Measurements from ENCODE around the gene TFPI. TPM values are rescaled to one million over a fixed set of nuclear protein-coding genes. Genes with fewer than 3 reads are reported as not detected.

The TFPI gene
- total and polyA plus RNA-seq, 4 experiments from 2014 or later, result not detected

- no peak overlapping the region for H3K4me3 Mint-ChIP-seq
- CTCF ChIA-PET (ENCODE audit: partially characterized antibody), result no interaction called here
- H3K27ac ChIP-seq (ENCODE audit: low read depth, low read length), result no peak overlapping the region
- POLR2A ChIA-PET (ENCODE audit: partially characterized antibody), result no interaction called here
- no peak overlapping the region for H3K4me3 ChIP-seq (ENCODE audit: low read length in 2 of 2)
- H3K36me3 Mint-ChIP-seq, result no peaks in the 10 kb centered on the region
- H3K27me3 ChIP-seq (ENCODE audit: insufficient read depth, low read length), result no peaks in the 10 kb centered on the region
- no peak overlapping the region for H3K27ac Mint-ChIP-seq
- no peaks in the 10 kb centered on the region for H3K9me3 ChIP-seq (ENCODE audit: control insufficient read depth in 1 of 2, low read length in 2 of 2)
- H3K4me1 ChIP-seq (ENCODE audit: insufficient read depth, low read length), result no peaks in the 10 kb centered on the region
- no peaks in the 10 kb centered on the region for H3K36me3 ChIP-seq (ENCODE audit: insufficient read depth, low read length)
- peaks cover 0 to 2% (median 0%) of the 10 kb centered on the region in 8 donors for H3K9me3 Mint-ChIP-seq
- intact Hi-C loops (cut with micrococcal nuclease), result no loop called here
- peaks cover 0 to 4% (median 1%) of the 10 kb centered on the region in 4 donors for H3K4me1 Mint-ChIP-seq
- no peaks in the 10 kb centered on the region for H3K27me3 Mint-ChIP-seq
- DNase-seq, result no peak
Measured at GRCh38 chr2:187446711-187447110, 107.5 kb downstream of the TFPI start.

GRCh38 chr2:187445051-187445450, 109.2 kb downstream of the TFPI start:
- CTCF ChIA-PET (ENCODE audit: partially characterized antibody), result no interaction called here

GRCh38 chr2:187442778-187443177, 111.5 kb downstream of the TFPI start:
- Histone ChIP-seq H3K27ac (ENCODE audit: low read depth, low read length) (no peak overlapping the region), H3K4me1 (ENCODE audit: insufficient read depth, low read length) (no peaks in the 10 kb centered on the region), H3K4me3 (ENCODE audit: low read length in 2 of 2) (no peak overlapping the region), H3K27me3 (ENCODE audit: insufficient read depth, low read length) (no peaks in the 10 kb centered on the region), H3K36me3 (ENCODE audit: insufficient read depth, low read length) (no peaks in the 10 kb centered on the region), H3K9me3 (ENCODE audit: control insufficient read depth in 1 of 2, low read length in 2 of 2) (no peaks in the 10 kb centered on the region)
- POLR2A ChIA-PET (ENCODE audit: partially characterized antibody), result no interaction called here
- intact Hi-C loops (cut with micrococcal nuclease), result no loop called here
- no peaks in the 10 kb centered on the region for H3K36me3 Mint-ChIP-seq
- DNase-seq, result no peak
- H3K27ac Mint-ChIP-seq, result no peak overlapping the region
- CTCF ChIA-PET (ENCODE audit: partially characterized antibody), result no interaction called here
- no peak overlapping the region for H3K4me3 Mint-ChIP-seq
- H3K9me3 Mint-ChIP-seq, result no peaks in the 10 kb centered on the region
- no peaks in the 10 kb centered on the region for H3K27me3 Mint-ChIP-seq
- H3K4me1 Mint-ChIP-seq, result no peaks in the 10 kb centered on the region

More at GRCh38 chr2:187445051-187445450, 109.2 kb downstream of the TFPI start:
- no peak for DNase-seq
- Mint-ChIP-seq H3K4me1 (peaks cover 0 to 4% (median 1%) of the 10 kb centered on the region in 4 donors), H3K27ac (no peak overlapping the region), H3K9me3 (no peaks in the 10 kb centered on the region), H3K27me3 (no peaks in the 10 kb centered on the region), H3K4me3 (no peak overlapping the region), H3K36me3 (no peaks in the 10 kb centered on the region)
- Histone ChIP-seq H3K4me1 (ENCODE audit: insufficient read depth, low read length) (no peaks in the 10 kb centered on the region), H3K27me3 (ENCODE audit: insufficient read depth, low read length) (no peaks in the 10 kb centered on the region), H3K36me3 (ENCODE audit: insufficient read depth, low read length) (no peaks in the 10 kb centered on the region), H3K4me3 (ENCODE audit: low read length in 2 of 2) (no peak overlapping the region), H3K9me3 (ENCODE audit: control insufficient read depth in 1 of 2, low read length in 2 of 2) (no peaks in the 10 kb centered on the region), H3K27ac (ENCODE audit: low read depth, low read length) (no peak overlapping the region)
- POLR2A ChIA-PET (ENCODE audit: partially characterized antibody), result no interaction called here
- intact Hi-C loops (cut with micrococcal nuclease), result no loop called here

- CTCF ChIA-PET (ENCODE audit: partially characterized antibody), result no interaction called here
Measured at GRCh38 chr2:187442378-187442777, 111.9 kb downstream of the TFPI start.

GRCh38 chr2:187440101-187440675, 114.0 kb downstream of the TFPI start:
- Histone ChIP-seq H3K4me3 (ENCODE audit: low read length in 2 of 2) (no peak overlapping the region), H3K36me3 (ENCODE audit: insufficient read depth, low read length) (no peaks in the 10 kb centered on the region), H3K27ac (ENCODE audit: low read depth, low read length) (no peak overlapping the region), H3K27me3 (ENCODE audit: insufficient read depth, low read length) (no peaks in the 10 kb centered on the region), H3K4me1 (ENCODE audit: insufficient read depth, low read length) (no peaks in the 10 kb centered on the region), H3K9me3 (ENCODE audit: control insufficient read depth in 1 of 2, low read length in 2 of 2) (no peaks in the 10 kb centered on the region)
- POLR2A ChIA-PET (ENCODE audit: partially characterized antibody), result no interaction called here
- intact Hi-C loops (cut with micrococcal nuclease), result no loop called here
- Mint-ChIP-seq H3K36me3 (no peaks in the 10 kb centered on the region), H3K27me3 (no peaks in the 10 kb centered on the region), H3K9me3 (peaks cover 0 to 2% (median 0%) of the 10 kb centered on the region in 8 donors), H3K27ac (no peak overlapping the region), H3K4me3 (no peak overlapping the region), H3K4me1 (no peaks in the 10 kb centered on the region)
- CTCF ChIA-PET (ENCODE audit: partially characterized antibody), result no interaction called here
- DNase-seq, result no peak

More at GRCh38 chr2:187442378-187442777, 111.9 kb downstream of the TFPI start:
- Histone ChIP-seq H3K27ac (ENCODE audit: low read depth, low read length) (no peak overlapping the region), H3K9me3 (ENCODE audit: control insufficient read depth in 1 of 2, low read length in 2 of 2) (no peaks in the 10 kb centered on the region), H3K27me3 (ENCODE audit: insufficient read depth, low read length) (no peaks in the 10 kb centered on the region), H3K36me3 (ENCODE audit: insufficient read depth, low read length) (no peaks in the 10 kb centered on the region), H3K4me1 (ENCODE audit: insufficient read depth, low read length) (no peaks in the 10 kb centered on the region), H3K4me3 (ENCODE audit: low read length in 2 of 2) (no peak overlapping the region)
- POLR2A ChIA-PET (ENCODE audit: partially characterized antibody), result no interaction called here
- Mint-ChIP-seq H3K9me3 (peaks cover 0 to 2% (median 0%) of the 10 kb centered on the region in 8 donors), H3K36me3 (no peaks in the 10 kb centered on the region), H3K4me3 (no peak overlapping the region), H3K4me1 (no peaks in the 10 kb centered on the region), H3K27ac (no peak overlapping the region), H3K27me3 (no peaks in the 10 kb centered on the region)
- DNase-seq, result no peak
- intact Hi-C loops (cut with micrococcal nuclease), result no loop called here

GRCh38 chr2:187438455-187438854, 115.8 kb downstream of the TFPI start:
- no peaks in the 10 kb centered on the region for H3K4me1 Mint-ChIP-seq
- Histone ChIP-seq H3K4me3 (ENCODE audit: low read length in 2 of 2) (no peak overlapping the region), H3K27ac (ENCODE audit: low read depth, low read length) (no peak overlapping the region), H3K27me3 (ENCODE audit: insufficient read depth, low read length) (no peaks in the 10 kb centered on the region), H3K36me3 (ENCODE audit: insufficient read depth, low read length) (no peaks in the 10 kb centered on the region), H3K4me1 (ENCODE audit: insufficient read depth, low read length) (no peaks in the 10 kb centered on the region), H3K9me3 (ENCODE audit: control insufficient read depth in 1 of 2, low read length in 2 of 2) (no peaks in the 10 kb centered on the region)
- H3K36me3 Mint-ChIP-seq, result no peaks in the 10 kb centered on the region
- no peak for DNase-seq
- H3K4me3 Mint-ChIP-seq, result no peak overlapping the region
- H3K27me3 Mint-ChIP-seq, result no peaks in the 10 kb centered on the region
- CTCF ChIA-PET (ENCODE audit: partially characterized antibody), result no interaction called here
- POLR2A ChIA-PET (ENCODE audit: partially characterized antibody), result no interaction called here
- H3K27ac Mint-ChIP-seq, result no peak overlapping the region
- H3K9me3 Mint-ChIP-seq, result peaks cover 0 to 2% (median 0%) of the 10 kb centered on the region in 8 donors
- intact Hi-C loops (cut with micrococcal nuclease), result no loop called here

- POLR2A ChIA-PET (ENCODE audit: partially characterized antibody), result no interaction called here
- H3K27me3 Mint-ChIP-seq, result no peaks in the 10 kb centered on the region
- Histone ChIP-seq H3K27me3 (ENCODE audit: insufficient read depth, low read length) (no peaks in the 10 kb centered on the region), H3K9me3 (ENCODE audit: control insufficient read depth in 1 of 2, low read length in 2 of 2) (no peaks in the 10 kb centered on the region), H3K27ac (ENCODE audit: low read depth, low read length) (no peak overlapping the region), H3K36me3 (ENCODE audit: insufficient read depth, low read length) (no peaks in the 10 kb centered on the region), H3K4me3 (ENCODE audit: low read length in 2 of 2) (no peak overlapping the region), H3K4me1 (ENCODE audit: insufficient read depth, low read length) (no peaks in the 10 kb centered on the region)
- no peak overlapping the region for H3K4me3 Mint-ChIP-seq
- peaks cover 0 to 2% (median 0%) of the 10 kb centered on the region in 8 donors for H3K9me3 Mint-ChIP-seq
- no peaks in the 10 kb centered on the region for H3K4me1 Mint-ChIP-seq
- intact Hi-C loops (cut with micrococcal nuclease), result no loop called here
- CTCF ChIA-PET (ENCODE audit: partially characterized antibody), result no interaction called here
- H3K36me3 Mint-ChIP-seq, result no peaks in the 10 kb centered on the region
- no peak for DNase-seq
- H3K27ac Mint-ChIP-seq, result no peak overlapping the region
Measured at GRCh38 chr2:187435756-187436155, 118.5 kb downstream of the TFPI start.

GRCh38 chr2:187435078-187435477, 119.2 kb downstream of the TFPI start:
- CTCF ChIA-PET (ENCODE audit: partially characterized antibody), result no interaction called here
- no peaks in the 10 kb centered on the region for H3K4me1 ChIP-seq (ENCODE audit: insufficient read depth, low read length)
- no peaks in the 10 kb centered on the region for H3K4me1 Mint-ChIP-seq
- intact Hi-C loops (cut with micrococcal nuclease), result no loop called here
- no peak overlapping the region for H3K4me3 Mint-ChIP-seq
- no peaks in the 10 kb centered on the region for H3K36me3 Mint-ChIP-seq
- no peaks in the 10 kb centered on the region for H3K27me3 ChIP-seq (ENCODE audit: insufficient read depth, low read length)
- H3K9me3 ChIP-seq (ENCODE audit: control insufficient read depth in 1 of 2, low read length in 2 of 2), result no peaks in the 10 kb centered on the region
- no peaks in the 10 kb centered on the region for H3K36me3 ChIP-seq (ENCODE audit: insufficient read depth, low read length)
- no peak overlapping the region for H3K27ac ChIP-seq (ENCODE audit: low read depth, low read length)
- H3K27ac Mint-ChIP-seq, result no peak overlapping the region
- H3K27me3 Mint-ChIP-seq, result no peaks in the 10 kb centered on the region
- POLR2A ChIA-PET (ENCODE audit: partially characterized antibody), result no interaction called here
- no peak for DNase-seq
- no peak overlapping the region for H3K4me3 ChIP-seq (ENCODE audit: low read length in 2 of 2)
- H3K9me3 Mint-ChIP-seq, result peaks cover 0 to 2% (median 0%) of the 10 kb centered on the region in 8 donors

Measured in CD4-positive, alpha-beta memory T cell (primary cell).